HG03565 (cell line): Measurements from ENCODE around the gene ARFGEF2.

Experiments
- ATAC-seq: cut with Tn5 transposase; IDR thresholded peaks from one replicate; pipeline ENCODE4 v1.9.1; 2021; ENCODE audit warnings: mild to moderate bottlenecking, moderate library complexity; ENCODE audit not compliant: unreplicated experiment

ARFGEF2 gene

DNA sequence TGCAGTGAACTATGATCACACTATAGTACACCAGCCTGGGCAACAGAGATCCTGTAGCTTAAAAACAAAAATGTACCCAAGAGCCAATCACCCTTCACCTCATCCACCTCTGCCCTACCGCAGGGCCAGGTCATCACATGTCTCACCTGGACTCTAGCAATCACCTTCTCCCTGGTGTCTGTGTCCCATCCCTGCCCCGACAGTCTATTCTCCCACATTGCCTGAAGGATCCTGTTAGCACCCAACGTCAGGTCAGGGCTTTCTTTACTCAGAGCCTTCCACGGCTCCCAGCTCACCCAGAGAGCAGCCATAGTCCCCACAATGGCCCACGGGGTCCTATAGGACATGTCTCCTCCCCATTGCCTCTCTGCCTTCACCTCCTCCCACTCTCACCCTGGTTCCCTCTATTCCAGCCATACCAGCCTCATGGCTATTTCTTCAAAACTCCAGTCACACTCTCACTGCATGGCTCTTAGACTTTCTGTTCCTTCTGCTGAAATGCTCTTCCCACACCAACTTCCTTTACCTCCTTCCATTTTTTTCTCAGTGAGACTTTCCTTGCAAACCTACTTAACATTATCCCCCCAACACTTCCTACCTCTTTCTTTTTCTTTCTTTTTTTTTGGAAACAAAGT lies 22.5 kb upstream of the ARFGEF2 start:
- ATAC-seq = no peak

DNA sequence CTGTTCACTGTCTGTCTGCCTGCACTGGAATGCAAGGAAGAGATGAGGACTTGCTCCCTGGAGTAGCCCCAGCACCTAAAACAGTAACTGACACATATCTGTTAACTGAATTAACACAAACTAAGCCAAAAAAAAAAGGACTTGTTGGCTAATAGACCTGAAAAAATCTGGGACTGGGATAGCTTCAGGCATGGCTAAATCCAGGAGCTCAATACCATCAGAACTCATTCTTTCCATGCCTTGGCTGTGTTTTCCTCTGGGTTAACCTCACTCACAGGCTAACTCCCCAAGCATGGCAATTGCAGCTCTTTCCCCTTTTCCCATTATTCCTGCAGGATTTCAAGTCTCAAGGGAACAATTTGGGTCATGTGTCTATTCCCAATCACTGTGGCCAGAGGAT lies 21.6 kb upstream of the ARFGEF2 start:
- no peak for ATAC-seq

DNA sequence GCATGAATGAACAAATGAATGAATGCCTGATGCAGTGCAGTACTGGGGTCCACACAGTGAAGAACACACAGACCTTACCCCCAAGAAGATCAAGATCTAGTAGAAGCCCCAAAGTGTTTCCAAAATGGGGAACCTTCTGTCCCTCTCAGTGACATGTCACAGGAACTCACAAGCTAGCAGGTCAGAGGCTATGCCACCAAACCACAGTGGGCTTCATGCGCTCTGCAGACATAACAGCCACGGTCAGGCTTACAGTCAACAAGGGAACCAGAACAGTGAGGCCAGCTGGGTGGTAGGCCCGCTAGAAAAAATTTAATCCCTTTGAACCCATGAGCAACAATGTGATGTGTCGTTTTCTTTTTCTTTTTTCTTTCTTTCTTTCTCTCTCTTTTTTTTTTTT lies 20.2 kb upstream of the ARFGEF2 start:
- no peak for ATAC-seq

DNA sequence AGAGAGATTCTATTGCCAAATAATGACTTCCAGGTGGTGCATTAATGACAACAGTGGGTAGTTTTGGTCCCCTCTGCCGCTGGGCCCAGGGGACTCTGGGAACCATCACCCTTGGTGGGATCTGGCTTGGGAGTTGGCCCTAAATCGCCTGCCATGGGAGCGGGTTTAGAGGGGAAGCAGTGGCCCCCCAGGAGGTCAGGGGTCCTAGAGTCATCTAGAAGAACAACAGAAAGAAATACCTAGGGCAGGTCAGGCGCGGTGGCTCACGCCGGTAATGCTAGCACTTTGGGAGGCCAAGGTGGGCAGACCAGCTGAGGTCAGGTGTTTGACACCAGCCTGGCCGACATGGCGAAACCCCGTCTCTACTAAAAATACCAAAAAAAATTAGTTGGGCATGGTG lies 17.8 kb upstream of the ARFGEF2 start:
- no peak for ATAC-seq

DNA sequence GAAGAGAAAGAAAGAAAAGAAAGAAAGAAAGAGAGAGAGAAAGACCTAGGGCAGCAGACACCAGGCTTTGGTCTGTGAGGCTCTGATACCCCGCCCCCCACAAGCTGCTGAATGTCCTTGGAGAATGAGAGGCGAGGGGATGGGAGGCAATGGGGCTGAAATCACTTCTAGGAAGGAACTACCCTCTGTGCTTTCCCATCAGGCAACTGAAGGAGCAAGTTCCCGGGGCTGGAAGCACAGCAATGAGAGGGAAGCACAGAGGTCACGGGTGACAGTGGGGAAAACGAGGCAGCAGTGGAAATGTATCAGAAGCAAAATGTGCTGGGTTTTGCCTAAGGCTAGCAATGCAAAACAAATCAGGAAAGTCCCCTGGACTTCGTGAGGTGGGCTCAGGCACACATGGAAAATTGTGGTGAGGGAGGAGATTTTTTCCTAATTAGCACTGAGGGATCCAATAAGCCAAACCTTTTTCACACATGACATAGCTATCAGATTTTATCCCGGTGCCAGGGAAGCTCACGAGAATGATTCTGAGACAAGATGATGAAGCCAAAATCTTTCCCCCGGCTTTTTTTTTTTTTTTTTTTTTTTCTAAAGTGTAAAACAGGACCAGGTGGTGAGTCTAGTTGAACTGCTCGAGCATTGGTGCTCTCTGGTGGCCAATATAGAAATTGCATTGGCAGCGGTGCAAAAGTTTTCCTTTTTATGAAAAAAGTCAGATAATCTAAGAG lies 16.8 kb upstream of the ARFGEF2 start:
- no peak for ATAC-seq

DNA sequence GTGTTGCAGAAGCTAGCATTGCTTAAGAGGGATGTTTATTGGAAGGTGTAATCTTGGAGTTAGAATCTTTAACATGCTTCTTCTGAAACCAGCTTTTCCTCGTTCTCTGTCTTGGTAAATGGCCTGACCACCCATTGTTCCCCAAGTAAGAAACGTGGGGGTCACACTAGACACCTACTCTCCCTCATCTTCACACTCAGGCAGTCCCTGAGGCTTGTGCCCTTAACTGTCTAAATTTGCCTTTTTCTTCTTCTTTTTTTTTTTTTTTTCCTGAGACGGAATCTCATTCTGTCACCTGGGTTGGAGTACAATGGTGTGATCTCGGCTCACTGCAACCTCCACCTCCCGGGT lies 16.2 kb upstream of the ARFGEF2 start:
- no peak for ATAC-seq

DNA sequence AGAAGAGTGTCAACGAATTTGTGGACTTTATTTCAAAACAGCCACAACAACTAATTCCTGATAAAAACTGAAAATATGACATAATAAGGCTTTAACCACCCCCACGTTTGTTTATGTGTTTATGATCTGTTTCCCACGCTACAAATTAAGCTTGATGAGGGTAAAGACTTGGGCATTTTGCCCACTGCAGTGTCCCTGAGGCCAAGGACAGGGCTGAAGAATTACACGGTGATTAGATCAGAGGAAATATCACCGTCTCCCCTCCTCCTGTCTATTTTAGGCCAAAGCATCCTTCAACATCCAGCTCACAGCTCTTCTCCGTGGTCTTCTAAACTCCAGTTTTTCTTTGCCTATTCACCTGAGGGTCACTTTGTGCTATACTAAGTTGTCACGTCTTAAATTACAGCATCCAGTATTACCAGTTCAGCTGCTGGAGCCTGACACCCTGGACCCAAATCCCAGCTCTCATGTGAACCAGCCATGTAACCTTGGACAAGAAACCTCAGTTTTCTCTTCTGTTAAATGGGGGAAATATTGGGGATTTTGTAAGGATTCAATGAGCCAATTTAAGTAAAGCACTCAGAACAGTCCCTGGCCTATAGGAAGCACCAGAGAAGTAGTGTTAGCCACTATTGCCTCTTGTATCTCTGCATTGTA lies 15.2 kb upstream of the ARFGEF2 start:
- no peak for ATAC-seq

DNA sequence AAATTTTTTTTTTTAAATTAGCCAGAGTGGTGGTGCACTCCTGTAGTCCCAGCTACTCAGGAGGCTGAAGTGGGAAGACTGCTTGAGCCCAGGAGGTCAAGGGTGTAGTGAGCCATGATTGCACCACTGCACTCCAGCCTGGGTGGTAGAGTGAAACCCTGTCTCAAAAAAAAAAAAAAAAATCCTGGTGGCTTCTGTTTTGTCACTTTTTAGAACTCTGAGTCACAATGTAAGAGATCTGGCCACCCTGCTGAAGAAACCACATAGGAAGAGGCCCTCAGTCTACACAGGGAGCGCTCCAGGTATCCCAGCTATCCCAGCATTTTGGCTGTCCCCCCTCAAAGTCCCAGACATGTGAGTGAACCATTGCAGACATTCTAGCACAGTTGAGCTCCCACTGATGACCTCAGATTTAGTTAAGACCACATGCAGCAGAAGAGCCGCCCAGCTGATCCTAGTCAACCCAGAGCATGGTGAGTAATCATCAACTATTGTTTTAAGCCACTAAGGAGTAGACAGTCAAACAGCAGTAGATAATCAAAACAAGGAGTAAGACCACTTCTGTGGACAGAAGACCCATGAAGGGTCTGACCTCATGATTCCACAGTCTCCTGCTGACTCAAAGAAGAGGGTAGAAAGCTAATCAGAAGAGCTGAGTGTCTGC lies 12.7 kb upstream of the ARFGEF2 start:
- ATAC-seq = no peak

DNA sequence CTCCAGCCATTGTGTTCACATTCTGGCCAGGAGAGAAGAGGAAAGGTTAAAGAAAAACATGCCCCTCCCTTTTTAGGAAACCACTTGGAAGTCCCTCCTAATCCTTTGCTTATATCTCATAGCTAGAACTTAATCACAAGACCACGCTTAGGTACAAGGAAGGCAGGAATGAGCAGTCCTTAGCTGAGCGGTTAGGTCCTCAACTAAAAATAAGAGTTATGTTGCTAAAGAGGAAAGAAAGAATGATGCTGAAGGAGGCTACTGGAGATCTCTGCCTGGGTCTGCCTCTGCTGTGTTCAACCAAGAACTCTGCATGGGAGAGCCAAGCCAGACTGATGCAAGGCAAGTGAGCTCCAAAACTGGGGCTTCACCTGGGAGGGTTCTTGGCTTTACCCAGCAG lies 11.6 kb upstream of the ARFGEF2 start:
- no peak for ATAC-seq

DNA sequence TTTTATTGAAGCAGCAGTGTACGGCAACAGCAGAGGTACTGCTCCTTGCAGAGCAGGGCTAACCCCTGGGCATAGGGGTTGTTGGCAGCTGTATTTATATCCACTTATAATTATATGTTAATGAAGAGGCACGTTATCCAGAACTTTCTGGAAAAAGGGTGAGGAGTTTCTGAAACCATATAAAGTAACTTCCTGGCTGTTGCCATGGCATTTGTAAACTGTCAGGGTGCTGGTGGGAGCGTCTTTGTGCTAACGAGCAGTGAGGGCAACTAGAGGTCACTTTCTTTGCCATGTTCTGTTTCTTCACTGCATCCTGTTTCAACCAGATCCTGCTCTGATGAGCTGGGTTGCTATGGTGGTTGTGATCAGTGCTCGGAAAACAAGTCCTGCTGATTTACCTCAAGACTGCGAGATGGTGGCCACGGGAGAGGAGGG lies 11.1 kb upstream of the ARFGEF2 start:
- no peak for ATAC-seq

DNA sequence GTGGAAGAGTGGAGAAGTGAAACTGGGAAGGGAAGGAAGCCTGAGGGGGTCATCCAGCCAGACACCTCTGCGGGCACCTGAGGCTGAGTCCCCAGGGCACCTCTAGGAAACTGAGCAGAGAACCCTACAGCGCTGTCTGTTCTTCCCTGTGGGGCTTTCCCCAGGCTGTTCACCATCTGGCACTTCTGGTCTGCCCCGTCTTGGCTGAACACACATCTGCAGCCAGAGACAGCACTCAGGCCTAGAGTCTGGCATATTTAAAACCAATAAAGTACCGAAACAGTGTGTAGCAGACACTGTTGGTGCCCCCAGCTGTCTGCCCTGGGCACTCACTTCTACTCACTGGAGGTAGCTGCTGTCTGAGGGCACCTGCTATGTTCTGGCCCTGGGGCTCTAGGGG lies 9.4 kb upstream of the ARFGEF2 start:
- no peak for ATAC-seq

DNA sequence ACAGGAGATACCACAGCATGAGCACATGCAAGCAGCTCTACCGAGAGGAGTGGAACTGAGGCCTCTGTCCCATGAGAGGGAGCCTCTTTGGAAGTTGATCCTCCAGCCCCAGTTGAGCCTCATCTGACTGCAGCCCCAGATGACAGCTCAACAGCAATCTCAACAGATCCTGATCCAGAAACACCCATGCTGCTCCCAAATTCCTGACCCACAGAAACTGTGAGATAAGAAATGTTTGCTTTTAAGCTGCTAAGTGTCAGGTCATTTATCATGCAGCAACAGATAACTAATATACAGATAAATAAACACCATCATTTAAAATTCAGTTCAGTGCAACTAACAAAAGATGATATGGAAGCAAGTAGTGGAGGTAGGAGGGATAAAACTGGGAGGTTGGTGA lies 4.8 kb upstream of the ARFGEF2 start:
- no peak for ATAC-seq

DNA sequence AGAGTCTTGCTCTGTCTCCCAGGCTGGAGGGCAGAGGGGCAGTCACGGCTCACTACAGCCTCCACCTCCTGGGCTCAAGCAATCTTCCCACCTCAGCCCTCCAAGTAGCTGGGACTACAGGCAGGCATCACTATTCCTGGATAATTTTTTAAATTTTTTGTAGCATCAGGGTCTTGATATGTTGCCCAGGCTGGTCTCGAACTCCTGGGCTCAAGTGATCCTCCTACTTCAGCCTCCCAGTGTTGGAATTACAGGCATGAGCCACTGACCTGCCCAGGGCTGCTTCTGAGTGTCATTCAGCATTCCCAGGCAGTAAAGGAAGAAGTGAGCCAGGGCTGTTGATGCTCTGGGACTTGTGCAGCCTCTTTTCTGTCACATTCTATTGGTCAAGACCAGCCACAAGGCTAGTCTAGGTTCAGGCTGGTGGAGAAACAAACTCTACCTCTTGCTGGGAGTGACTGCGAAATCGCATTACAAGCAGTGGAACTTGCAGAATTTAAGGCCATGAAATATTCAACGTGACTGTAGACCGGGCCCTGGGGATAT lies 2.1 kb upstream of the ARFGEF2 start:
- no peak for ATAC-seq

DNA sequence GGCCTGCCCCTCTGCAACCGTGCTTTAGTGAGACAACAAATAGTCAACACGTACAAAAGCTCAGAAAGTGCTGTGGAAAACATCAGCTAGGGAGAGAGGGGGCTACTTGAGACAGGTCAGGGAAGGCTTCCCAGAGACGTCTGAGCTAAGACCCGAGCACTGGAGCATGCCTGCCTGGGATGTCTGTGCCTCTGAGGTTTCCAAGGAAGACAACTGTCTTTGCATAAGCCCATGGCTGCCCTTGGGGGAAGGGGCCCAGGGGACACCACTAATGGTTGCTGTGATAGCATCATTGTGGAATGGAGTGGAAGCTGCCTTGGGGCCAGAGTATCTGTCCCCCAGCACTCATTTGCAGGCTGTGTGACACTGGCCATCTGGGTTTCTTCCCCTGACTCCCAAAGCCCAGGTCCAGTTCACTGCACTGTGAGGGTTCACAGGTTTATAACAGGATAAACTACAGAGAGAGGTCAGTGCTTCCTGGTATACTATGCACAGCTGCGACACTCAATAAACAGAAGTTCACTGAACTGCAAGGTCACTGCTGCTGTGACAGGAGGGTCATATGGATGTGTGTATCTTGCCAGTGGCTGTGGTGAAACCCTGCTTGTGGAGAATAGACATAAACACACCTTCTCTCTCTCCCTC lies 1.5 kb upstream of the ARFGEF2 start:
- no peak for ATAC-seq

DNA sequence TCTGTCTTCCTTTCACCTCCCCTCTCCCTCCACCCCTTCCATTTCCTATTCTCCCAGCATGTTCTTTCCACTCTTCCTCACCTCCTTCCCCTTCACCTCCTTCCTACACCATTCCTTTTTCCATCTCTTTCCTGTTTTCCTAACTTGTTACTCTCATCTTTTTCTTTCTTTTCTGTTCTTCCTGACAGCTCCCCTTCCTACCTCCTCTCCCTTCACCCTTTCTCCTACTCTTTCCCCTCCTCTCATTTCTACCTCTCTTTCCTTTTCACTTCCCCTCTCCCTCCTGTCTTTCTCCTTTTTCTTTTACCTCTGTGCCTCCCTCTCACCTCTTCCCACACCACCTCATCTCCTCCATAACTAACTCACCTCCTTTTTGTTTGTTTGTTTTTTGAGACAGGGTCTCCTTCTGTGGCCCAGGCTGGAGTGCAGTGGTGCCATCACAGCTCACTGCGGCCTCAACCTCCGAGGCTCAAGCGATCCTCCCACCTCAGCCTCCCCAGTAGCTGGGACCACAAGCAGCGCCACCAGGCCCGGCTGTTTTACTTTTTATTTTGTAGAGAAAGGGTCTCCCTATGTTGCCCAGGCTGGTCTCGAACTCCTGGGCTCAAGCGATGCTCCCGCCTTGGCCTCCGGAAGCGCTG lies 864 bp upstream of the ARFGEF2 start:
- ATAC-seq = no peak

DNA sequence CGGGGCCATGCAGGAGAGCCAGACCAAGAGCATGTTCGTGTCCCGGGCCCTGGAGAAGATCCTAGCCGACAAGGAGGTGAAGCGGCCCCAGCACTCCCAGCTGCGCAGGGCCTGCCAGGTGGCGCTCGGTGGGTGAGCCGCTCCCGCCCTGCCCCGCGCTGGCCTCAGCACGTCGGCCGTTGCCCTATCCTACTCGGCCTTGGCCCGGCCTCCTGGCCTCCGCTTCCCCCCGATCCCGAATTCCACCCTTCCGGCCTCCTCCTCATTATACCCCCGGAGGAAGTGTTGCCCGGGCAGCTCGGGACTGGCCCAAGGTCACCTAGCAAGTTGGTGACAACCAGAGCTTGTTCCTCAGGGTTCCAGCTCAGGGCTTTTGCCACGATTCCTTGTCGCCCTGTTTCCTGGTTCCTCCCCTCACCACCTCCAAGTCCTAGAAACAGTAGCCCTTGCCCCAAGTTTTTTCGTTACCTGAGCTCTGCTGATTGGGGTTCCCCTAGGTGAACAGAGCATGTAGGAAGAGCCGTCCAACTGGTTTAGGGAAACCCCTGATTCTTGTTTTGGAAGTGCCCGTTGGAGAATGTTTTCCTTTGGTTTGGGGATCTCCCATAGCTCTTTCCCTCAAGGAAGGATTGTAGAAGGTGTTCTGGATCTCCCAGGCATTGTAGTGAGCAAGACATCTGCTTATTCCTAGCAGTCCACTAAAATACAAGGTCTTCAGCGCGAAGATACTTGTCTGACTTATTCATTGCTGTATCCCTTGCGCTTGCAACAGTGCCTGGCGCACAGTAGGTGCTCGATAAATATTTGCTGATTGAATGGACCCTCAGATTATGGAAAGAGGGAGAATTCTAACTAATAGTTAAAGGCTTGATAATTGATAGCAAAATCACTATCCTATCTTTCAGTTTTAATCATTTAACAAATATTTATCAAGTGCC lies 641 bp downstream of the ARFGEF2 start:
- ATAC-seq = peak; percentile 33

DNA sequence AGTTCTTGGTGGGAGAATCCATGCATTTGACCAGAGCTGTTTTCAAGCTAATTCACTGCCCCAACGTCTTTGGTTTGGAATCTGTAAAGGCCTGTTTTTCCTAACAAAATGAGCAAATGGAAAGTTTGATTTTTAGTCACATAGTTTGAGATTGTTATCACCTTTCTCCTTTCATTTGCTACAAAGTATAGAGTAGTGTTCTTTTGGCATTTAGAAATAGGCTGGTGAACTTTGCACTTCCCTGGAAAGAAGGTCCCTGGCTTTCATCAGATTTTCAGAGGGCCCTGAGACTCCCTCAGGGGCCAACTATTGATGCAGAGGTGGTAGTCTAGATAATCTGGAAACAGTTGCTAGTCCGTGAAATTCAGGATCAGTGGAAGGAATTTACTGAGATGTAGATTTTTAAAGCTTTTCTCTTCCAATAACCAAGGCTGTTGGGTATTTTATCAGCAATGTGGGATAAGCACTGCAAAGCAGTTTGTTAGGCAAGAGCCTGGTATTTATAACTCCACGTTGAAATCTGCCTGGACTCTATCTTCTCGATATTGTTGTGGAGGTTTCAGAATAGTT lies 1.7 kb downstream of the ARFGEF2 start:
- ATAC-seq = no peak

DNA sequence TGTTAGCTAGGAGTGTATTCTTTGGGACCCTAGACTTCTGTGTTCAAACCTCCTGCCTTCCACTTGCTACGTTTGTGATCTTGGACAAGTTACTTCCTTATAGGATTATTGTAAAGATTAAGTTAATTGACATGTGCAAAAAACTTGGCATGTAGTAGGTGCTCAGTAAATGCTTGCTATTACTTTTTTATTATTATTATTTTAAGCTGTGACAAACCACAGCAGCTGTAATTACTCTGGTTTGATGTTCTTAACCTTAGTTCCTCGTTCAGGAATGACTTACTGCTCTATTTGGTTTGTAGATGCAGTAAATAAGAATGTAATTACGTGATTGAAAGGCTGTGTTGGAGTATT lies 3.2 kb downstream of the ARFGEF2 start:
- ATAC-seq = no peak

DNA sequence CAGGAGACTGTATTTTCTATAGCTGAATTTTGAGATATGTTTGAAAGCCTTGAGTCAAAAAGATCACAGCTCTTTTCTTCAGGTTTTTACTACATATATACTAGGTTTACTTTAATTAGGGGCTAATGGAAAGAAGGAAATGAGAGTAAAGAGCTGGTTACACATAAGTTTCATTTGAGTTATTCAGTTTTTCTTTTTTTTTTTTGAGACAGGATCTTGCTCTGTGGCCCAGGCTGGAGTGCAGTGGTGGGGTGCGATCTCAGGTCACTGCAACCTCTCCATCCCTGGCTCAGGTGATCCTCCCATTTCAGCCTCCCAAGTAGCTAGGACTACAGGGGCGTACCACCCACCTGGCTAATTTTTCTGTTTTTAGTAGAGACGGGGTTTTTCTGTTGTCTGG lies 4.8 kb downstream of the ARFGEF2 start:
- ATAC-seq = no peak
